ENCODE measurements around the gene FLOT1. TPM values are rescaled to one million over a fixed set of nuclear protein-coding genes. Genes with fewer than 3 reads are reported as not detected.

The FLOT1 gene
- total and polyA plus RNA-seq, 9 of the 15 experiments (the other 6 are each of a cell fraction or from before 2014, with no cell fraction given), result 11.7 to 149 (median 118) TPM

GRCh38 chr6:30752157-30752927, 9.9 kb upstream of the FLOT1 start (continued):
- peak in 1 of 2 experiments; percentile 68; a peak in 1 of 4 replicates for TF ChIP-seq ZNF639 (CRISPR knock-in tag; conservative IDR thresholded peaks at IDR 0.05 in 1 of 2, IDR thresholded peaks at IDR 0.05 in 1 of 2)
- no peak for TF ChIP-seq JUND (IDR thresholded peaks at IDR 0.05; ENCODE audit: borderline replicate concordance, low read depth, low read length)
- peak; percentile 23; the same call in 1 of the 3 replicates for TF ChIP-seq JUND (tag; IDR thresholded peaks at IDR 0.05; ENCODE audit: borderline replicate concordance, low read depth, low read length)
- peak; percentile 35; the same call in 1 of the 2 replicates for TF ChIP-seq FOSL1 (tag; conservative IDR thresholded peaks at IDR 0.05)
- TF ChIP-seq CBX2 (IDR thresholded peaks at IDR 0.05; ENCODE audit: insufficient read depth, low read length, poor library complexity, severe bottlenecking), result no peak
- peak; percentile 82; the same call in 1 of the 2 replicates for TF ChIP-seq ZNF589 (CRISPR knock-in tag; IDR thresholded peaks at IDR 0.05; ENCODE audit: low read depth)
- 0 out of 2 replicates have a peak, but pooled peaks have one; percentile 35 for TF ChIP-seq PTRF (tag; IDR thresholded peaks at IDR 0.05)
- TF ChIP-seq NR2C2 (CRISPR knock-in tag; IDR thresholded peaks at IDR 0.05), result no peak
- peak; percentile 39; the same call in 1 of the 2 replicates for TF ChIP-seq NR2C2 (tag; IDR thresholded peaks at IDR 0.05)
- TF ChIP-seq ZSCAN29 (IDR thresholded peaks at IDR 0.05), result no peak
- peak; percentile 88 for TF ChIP-seq ZNF175 (CRISPR knock-in tag; IDR thresholded peaks at IDR 0.05; ENCODE audit: low read depth)
- TF ChIP-seq RNF219 (CRISPR knock-in tag; IDR thresholded peaks at IDR 0.05), result 0 out of 2 replicates have a peak, but pooled peaks have one; percentile 29
- no peak for TF ChIP-seq E2F4 (CRISPR knock-in tag; IDR thresholded peaks at IDR 0.05; ENCODE audit: low read depth)
- TF ChIP-seq ZNF395 (CRISPR knock-in tag; IDR thresholded peaks at IDR 0.05), result peak; percentile 90
- TF ChIP-seq ZNF584 (CRISPR knock-in tag; IDR thresholded peaks at IDR 0.05; ENCODE audit: low read depth), result peak; percentile 58; the same call in 1 of the 2 replicates
- peak; percentile 68; the same call in 1 of the 2 replicates for TF ChIP-seq ERF (CRISPR knock-in tag; IDR thresholded peaks at IDR 0.05)
- peak; percentile 44; the same call in 1 of the 2 replicates for TF ChIP-seq ZKSCAN8 (CRISPR knock-in tag; IDR thresholded peaks at IDR 0.05)
- TF ChIP-seq FOXA1 (IDR thresholded peaks at IDR 0.05; ENCODE audit: borderline replicate concordance), result no peak
- TF ChIP-seq POLR3G (IDR thresholded peaks at IDR 0.05; ENCODE audit: extremely low read depth, insufficient read length, insufficient replicate concordance), result no peak
